OCI-LY1 (cell line): ENCODE data around the gene AKAP13.
"Not testable (repeated sequence)": the region's sequence is repeated elsewhere in the genome, so short reads cannot be mapped to it uniquely, and the experiment has no call there.

Experiments
- H2AFZ ChIP-seq: fragments of 200-600 bp; sonication (generic), shearing (Covaris generic); 2 replicates; pipeline ENCODE4 v1.6.0; 2014; ENCODE audit warnings: antibody characterized with exemption, mild to moderate bottlenecking, low read length
- H3F3A ChIP-seq: fragments of 200-600 bp; sonication (generic), shearing (Covaris generic); 2 replicates; pipeline ENCODE4 v1.6.0; 2014; ENCODE audit warnings: mild to moderate bottlenecking, antibody characterized with exemption, low read length, moderate library complexity; ENCODE audit not compliant: insufficient read depth
- H3K27ac ChIP-seq: fragments of 200-600 bp; sonication (generic); 2 replicates; pipeline ENCODE4 v1.5.1; 2014; ENCODE audit warnings: low read length, mixed run types, mild to moderate bottlenecking, low read depth; ENCODE audit not compliant: poor library complexity, severe bottlenecking
- H3K27me3 ChIP-seq: fragments of 200-600 bp; sonication (generic); 2 replicates; pipeline ENCODE4 v1.6.0; 2014; ENCODE audit warnings: antibody characterized with exemption, mild to moderate bottlenecking, low read length, moderate library complexity; ENCODE audit not compliant: insufficient read depth
- H3K36me3 ChIP-seq: fragments of 200-600 bp; sonication (generic); 2 replicates; pipeline ENCODE4 v1.6.1; 2014; ENCODE audit warnings: mild to moderate bottlenecking, antibody characterized with exemption, low read length, moderate library complexity, mixed read lengths; ENCODE audit not compliant: insufficient read depth
- H3K4me1 ChIP-seq: fragments of 200-600 bp; sonication (generic); 2 replicates; pipeline ENCODE4 v1.5.1; 2014; ENCODE audit warnings: mild to moderate bottlenecking, low read length, moderate library complexity; ENCODE audit not compliant: insufficient read depth, severe bottlenecking
- H3K4me2 ChIP-seq: fragments of 200-600 bp; sonication (generic), shearing (Covaris generic); 2 replicates; pipeline ENCODE4 v1.6.1; 2014; ENCODE audit warnings: low read length
- H3K4me3 ChIP-seq: fragments of 200-600 bp; sonication (generic); 2 replicates; pipeline ENCODE4 v1.5.1; 2014; ENCODE audit warnings: low read length, low read depth, mild to moderate bottlenecking, mixed read lengths; ENCODE audit not compliant: poor library complexity, severe bottlenecking
- H3K79me2 ChIP-seq: fragments of 200-600 bp; shearing (Covaris generic); 2 replicates; pipeline ENCODE4 v1.6.1; 2016; ENCODE audit warnings: mixed run types, low read length, mixed read lengths; ENCODE audit not compliant: insufficient read depth
- H3K9ac ChIP-seq: fragments of 200-600 bp; sonication (generic), shearing (Covaris generic); 2 replicates; pipeline ENCODE4 v1.6.1; 2014; ENCODE audit warnings: mild to moderate bottlenecking, low read length, mixed read lengths
- H3K9me2 ChIP-seq: fragments of 200-600 bp; sonication (generic), shearing (Covaris generic); 2 replicates; pipeline ENCODE4 v1.6.1; 2014; ENCODE audit warnings: low read depth, mild to moderate bottlenecking, low read length, mixed read lengths
- H3K9me3 ChIP-seq: fragments of 200-600 bp; shearing (Covaris generic); 2 replicates; pipeline ENCODE4 v1.6.1; 2014; ENCODE audit warnings: low read length, mixed read lengths
- H4K20me1 ChIP-seq: fragments of 200-600 bp; sonication (generic), shearing (Covaris generic); 2 replicates; pipeline ENCODE4 v1.6.0; 2016; ENCODE audit warnings: mild to moderate bottlenecking, low read length; ENCODE audit not compliant: insufficient read depth
- EZH2 ChIP-seq: fragments of 200-600 bp; sonication (generic), shearing (Covaris generic); IDR thresholded peaks from 2 replicates; pipeline ENCODE4 v1.8.0; 2017; ENCODE audit warnings: borderline replicate concordance, mixed run types, mild to moderate bottlenecking, antibody characterized with exemption, low read length, moderate library complexity, mixed read lengths
- TF ChIP-seq, protein P1 (sequence below): fragments of 200-600 bp; sonication (generic), shearing (Covaris generic); IDR thresholded peaks from 2 replicates; pipeline ENCODE4 v1.5.1; 2017; ENCODE audit warnings: mild to moderate bottlenecking, antibody characterized with exemption, low read length, moderate library complexity, mixed read lengths

The AKAP13 gene

DNA sequence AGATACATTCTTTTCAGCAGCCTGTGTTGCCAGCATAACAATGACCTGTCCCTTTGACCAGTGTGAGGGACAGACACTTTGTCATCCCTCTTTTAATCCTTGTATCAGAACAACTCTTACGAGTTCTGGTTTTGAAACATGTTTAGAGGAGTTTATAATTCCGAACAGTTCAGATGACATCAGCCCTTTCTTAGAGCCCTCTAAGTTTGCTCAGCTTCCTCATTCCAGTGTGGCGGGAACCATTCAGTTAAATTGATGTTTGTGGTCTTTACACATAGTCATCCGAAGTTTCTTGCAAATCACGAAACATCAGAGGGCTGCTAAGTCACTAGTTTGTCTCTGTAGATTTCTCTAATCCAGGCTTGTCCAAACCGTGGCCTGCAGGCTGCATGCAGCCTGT, 102.5 kb downstream of the AKAP13 start:
- H4K20me1 ChIP-seq = no peaks in the 10 kb centered on the region
- no peaks in the 10 kb centered on the region for H3K9me2 ChIP-seq
- no peak overlapping the region for H2AFZ ChIP-seq
- peak overlapping the region; percentile 17 for H3K4me2 ChIP-seq
- H3K27ac ChIP-seq = peak overlapping the region; percentile 97
- TF ChIP-seq EZH2 = no peak
- TF ChIP-seq, protein P1, sequence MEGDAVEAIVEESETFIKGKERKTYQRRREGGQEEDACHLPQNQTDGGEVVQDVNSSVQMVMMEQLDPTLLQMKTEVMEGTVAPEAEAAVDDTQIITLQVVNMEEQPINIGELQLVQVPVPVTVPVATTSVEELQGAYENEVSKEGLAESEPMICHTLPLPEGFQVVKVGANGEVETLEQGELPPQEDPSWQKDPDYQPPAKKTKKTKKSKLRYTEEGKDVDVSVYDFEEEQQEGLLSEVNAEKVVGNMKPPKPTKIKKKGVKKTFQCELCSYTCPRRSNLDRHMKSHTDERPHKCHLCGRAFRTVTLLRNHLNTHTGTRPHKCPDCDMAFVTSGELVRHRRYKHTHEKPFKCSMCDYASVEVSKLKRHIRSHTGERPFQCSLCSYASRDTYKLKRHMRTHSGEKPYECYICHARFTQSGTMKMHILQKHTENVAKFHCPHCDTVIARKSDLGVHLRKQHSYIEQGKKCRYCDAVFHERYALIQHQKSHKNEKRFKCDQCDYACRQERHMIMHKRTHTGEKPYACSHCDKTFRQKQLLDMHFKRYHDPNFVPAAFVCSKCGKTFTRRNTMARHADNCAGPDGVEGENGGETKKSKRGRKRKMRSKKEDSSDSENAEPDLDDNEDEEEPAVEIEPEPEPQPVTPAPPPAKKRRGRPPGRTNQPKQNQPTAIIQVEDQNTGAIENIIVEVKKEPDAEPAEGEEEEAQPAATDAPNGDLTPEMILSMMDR = no peak
- H3K9me3 ChIP-seq = no peaks in the 10 kb centered on the region
- peaks cover 40% of the 10 kb centered on the region for H3K79me2 ChIP-seq
- no peaks in the 10 kb centered on the region for H3K27me3 ChIP-seq
- H3F3A ChIP-seq = peaks cover 3% of the 10 kb centered on the region; the same call in 1 of the 2 replicates
- H3K9ac ChIP-seq = peak overlapping the region; percentile 39; the same call in 1 of the 2 replicates
- H3K4me3 ChIP-seq = peak overlapping the region; percentile 30
- peaks cover 83% of the 10 kb centered on the region for H3K4me1 ChIP-seq
- peaks cover under 1% of the 10 kb centered on the region; the same call in 1 of the 2 replicates for H3K36me3 ChIP-seq

- H3K4me2 ChIP-seq = peak overlapping the region; percentile 27; the same call in 1 of the 2 replicates
Measured at GRCh38 chr15:85483955-85484354, 103.6 kb downstream of the AKAP13 start.

DNA sequence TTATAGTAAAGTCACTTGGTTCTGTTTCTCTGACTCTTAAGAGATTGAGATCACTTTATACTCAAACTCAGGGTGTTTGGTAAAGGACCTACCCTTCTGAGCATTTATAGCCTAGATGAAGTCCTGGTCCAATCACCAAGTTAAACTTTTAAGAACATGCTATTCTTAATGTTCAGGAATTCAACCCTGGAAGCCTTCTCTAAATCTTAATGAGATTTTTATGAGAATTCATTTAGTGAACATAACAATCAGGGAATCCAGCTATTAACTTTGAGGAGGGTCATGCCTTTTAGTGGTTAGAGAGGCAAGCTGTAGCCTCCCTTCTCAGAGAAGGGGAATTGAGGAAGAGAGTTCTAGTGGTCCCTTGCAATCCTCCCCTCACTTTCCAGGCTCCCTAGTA, 104.5 kb downstream of the AKAP13 start:
- not testable (repeated sequence) for H3K27me3 ChIP-seq, H3K4me3 ChIP-seq, H2AFZ ChIP-seq, H3F3A ChIP-seq, H3K36me3 ChIP-seq, H3K9me3 ChIP-seq, H3K9me2 ChIP-seq, H4K20me1 ChIP-seq
- Histone ChIP-seq H3K79me2 (peaks cover 27% of the 10 kb centered on the region), H3K27ac (peak overlapping the region; percentile 71), H3K9ac (peak overlapping the region; percentile 25; the same call in 1 of the 2 replicates), H3K4me2 (peak overlapping the region; percentile 27; the same call in 1 of the 2 replicates), H3K4me1 (peaks cover 79% of the 10 kb centered on the region)

More at GRCh38 chr15:85483955-85484354, 103.6 kb downstream of the AKAP13 start:
- Histone ChIP-seq H3K79me2 (peaks cover 34% of the 10 kb centered on the region), H3K4me1 (peaks cover 79% of the 10 kb centered on the region), H3K27ac (peak overlapping the region; percentile 71)
- H3K9ac ChIP-seq, H3K4me3 ChIP-seq, H3F3A ChIP-seq, H3K9me3 ChIP-seq, H3K9me2 ChIP-seq, H4K20me1 ChIP-seq, H3K36me3 ChIP-seq, H3K27me3 ChIP-seq, H2AFZ ChIP-seq: not testable (repeated sequence)

- Histone ChIP-seq H3K9me2 (no peaks in the 10 kb centered on the region), H3K4me3 (no peak overlapping the region), H3K9me3 (no peaks in the 10 kb centered on the region), H2AFZ (no peak overlapping the region), H3K4me2 (no peak overlapping the region), H3F3A (peaks cover 3% of the 10 kb centered on the region; the same call in 1 of the 2 replicates), H3K27ac (no peak overlapping the region), H3K79me2 (peaks cover 16% of the 10 kb centered on the region), H3K4me1 (peaks cover 79% of the 10 kb centered on the region), H3K27me3 (no peaks in the 10 kb centered on the region), H3K9ac (no peak overlapping the region), H3K36me3 (peaks cover 3% of the 10 kb centered on the region; the same call in 1 of the 2 replicates), H4K20me1 (no peaks in the 10 kb centered on the region)
- TF ChIP-seq, protein P1 = peak; percentile 76
- no peak for TF ChIP-seq EZH2
Measured at GRCh38 chr15:85485956-85486567, 105.7 kb downstream of the AKAP13 start.

DNA sequence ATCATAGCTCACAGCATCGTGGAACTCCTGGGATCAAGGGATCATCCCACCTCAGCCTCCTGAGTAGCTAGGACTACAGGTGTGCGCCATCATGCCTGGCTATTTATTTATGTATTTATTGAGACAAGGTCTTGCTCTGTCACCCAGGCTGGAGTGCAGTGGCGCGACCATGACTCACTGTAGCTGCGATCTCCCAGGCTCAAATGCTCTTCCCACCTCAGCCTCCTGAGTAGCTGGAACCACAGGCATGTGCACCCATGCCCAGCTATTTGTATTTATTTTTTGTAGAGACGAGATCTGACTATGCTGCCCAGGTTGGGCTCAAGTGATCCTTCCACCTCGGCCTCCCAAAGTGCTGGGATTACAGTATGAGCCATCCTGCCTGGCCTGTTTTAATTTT, 107.4 kb downstream of the AKAP13 start:
- H3F3A ChIP-seq, H3K27me3 ChIP-seq, H2AFZ ChIP-seq, H3K9me2 ChIP-seq, H3K4me2 ChIP-seq, H3K27ac ChIP-seq, H3K4me3 ChIP-seq, H3K79me2 ChIP-seq, H3K9ac ChIP-seq, H3K36me3 ChIP-seq, H3K9me3 ChIP-seq, H4K20me1 ChIP-seq: not testable (repeated sequence)
- H3K4me1 ChIP-seq = peaks cover 70% of the 10 kb centered on the region
